Smooth muscle cell (in vitro differentiated cells): ENCODE results near the gene MAD1L1. TPM values are rescaled to one million over a fixed set of nuclear protein-coding genes. Genes with fewer than 3 reads are reported as not detected.

Experiments used
- DNase-seq: peaks from one replicate; lab custom pipeline; 2025; ENCODE audit not compliant: unreplicated experiment; lab: John Stamatoyannopoulos, UW
- H2AFZ ChIP-seq: fragments of 200-600 bp; sonication (generic); 2 replicates; pipeline ENCODE4 v1.6.0; 2016; ENCODE audit warnings: antibody characterized with exemption, low read depth, mild to moderate bottlenecking
- H3F3A ChIP-seq: fragments of 200-600 bp; sonication (generic); 2 replicates; pipeline ENCODE4 v1.6.0; 2017; ENCODE audit warnings: antibody characterized with exemption, low read depth
- H3K27ac ChIP-seq: fragments of 200-600 bp; sonication (generic); 2 replicates; pipeline ENCODE4 v1.5.1; 2016; ENCODE audit warnings: low read depth, mild to moderate bottlenecking
- H3K27me3 ChIP-seq: fragments of 200-600 bp; sonication (generic); 2 replicates; pipeline ENCODE4 v1.6.1; 2016; ENCODE audit warnings: low read depth, mild to moderate bottlenecking
- H3K36me3 ChIP-seq: fragments of 200-600 bp; sonication (generic); 2 replicates; pipeline ENCODE4 v1.5.1; 2016; ENCODE audit warnings: low read depth
- H3K4me1 ChIP-seq: fragments of 200-600 bp; sonication (generic); 2 replicates; pipeline ENCODE4 v1.5.1; 2016; ENCODE audit warnings: low read depth
- H3K4me2 ChIP-seq: fragments of 200-600 bp; sonication (generic); 2 replicates; pipeline ENCODE4 v1.6.0; 2016; ENCODE audit warnings: mild to moderate bottlenecking
- H3K4me3 ChIP-seq: fragments of 200-600 bp; sonication (generic); 2 replicates; pipeline ENCODE4 v1.5.1; 2016; ENCODE audit warnings: mild to moderate bottlenecking
- H3K79me2 ChIP-seq: fragments of 200-600 bp; sonication (generic); 2 replicates; pipeline ENCODE4 v1.6.0; 2016; ENCODE audit warnings: low read depth, mild to moderate bottlenecking
- H3K9ac ChIP-seq: fragments of 200-600 bp; sonication (generic); 2 replicates; pipeline ENCODE4 v1.6.0; 2016; ENCODE audit warnings: low read depth
- H3K9me3 ChIP-seq: fragments of 200-600 bp; sonication (generic); replicated peaks from 2 replicates; pipeline ENCODE4 v1.5.1; 2016; ENCODE audit warnings: low read depth
- H4K20me1 ChIP-seq: fragments of 200-600 bp; sonication (generic); 2 replicates; pipeline ENCODE4 v1.6.0; 2016; ENCODE audit warnings: low read depth
- WGBS: methylation state at CpG from one replicate; pipeline ENCODE4 v1.1.7; 2016; ENCODE audit warnings: low lambda C conversion rate; 5-methylcytosine and 5-hydroxymethylcytosine counted together
- polyA plus RNA-seq: library from polyadenylated mRNA; unstranded; fragments of >200 nt; fragmentation: Nextera tagmentation; extraction: Ambion mirVana; gene quantifications from 2 replicates; pipeline ENCODE4 v1.2.1, GENCODE V29; 2016
- total RNA-seq: library from RNA; depleted of rRNA; stranded (reverse); fragments of >200 nt; gene quantifications from 2 replicates; pipeline ENCODE4 v1.2.3, GENCODE V29; 2014
- TF ChIP-seq, protein P1 (sequence below): fragments of 200-600 bp; sonication (generic); IDR thresholded peaks from 2 replicates; pipeline ENCODE4 v1.5.1; 2017; ENCODE audit warnings: borderline replicate concordance, mild to moderate bottlenecking, antibody characterized with exemption; ENCODE audit not compliant: insufficient read depth, poor library complexity, severe bottlenecking

MAD1L1 gene
- total and polyA plus RNA-seq, 2 experiments from 2014 or later: 33.4 to 60.7 TPM

DNA sequence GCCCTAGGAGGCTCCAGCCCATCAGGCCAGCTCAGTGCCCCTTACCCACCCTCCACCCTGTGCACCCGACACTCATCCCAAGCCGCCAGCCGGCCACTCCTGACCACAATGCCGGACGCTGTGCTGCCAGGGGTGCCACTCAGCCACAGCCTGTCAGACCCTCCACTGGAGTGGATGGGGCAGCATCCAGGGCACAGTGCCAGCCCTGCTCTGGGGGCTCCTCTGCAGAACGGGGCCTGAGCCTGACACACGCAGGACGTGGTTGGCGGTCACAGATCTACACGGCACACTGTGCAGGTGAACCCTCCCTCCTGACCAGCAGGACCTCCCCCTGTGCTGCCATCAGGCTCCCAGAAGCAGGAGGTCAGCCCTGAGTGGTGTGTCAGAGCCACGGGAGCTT, 114.7 kb downstream of the MAD1L1 start:
- Histone ChIP-seq H3K36me3 (no peaks in the 10 kb centered on the region), H3K9ac (no peak overlapping the region), H4K20me1 (peaks cover 19% of the 10 kb centered on the region), H3K27ac (no peak overlapping the region), H3K27me3 (no peaks in the 10 kb centered on the region), H3K9me3 (no peaks in the 10 kb centered on the region), H3K79me2 (no peaks in the 10 kb centered on the region), H3K4me1 (no peaks in the 10 kb centered on the region), H3K4me3 (no peak overlapping the region), H3K4me2 (no peak overlapping the region), H3F3A (no peaks in the 10 kb centered on the region), H2AFZ (no peak overlapping the region)
- no peak for DNase-seq
- TF ChIP-seq, protein P1, sequence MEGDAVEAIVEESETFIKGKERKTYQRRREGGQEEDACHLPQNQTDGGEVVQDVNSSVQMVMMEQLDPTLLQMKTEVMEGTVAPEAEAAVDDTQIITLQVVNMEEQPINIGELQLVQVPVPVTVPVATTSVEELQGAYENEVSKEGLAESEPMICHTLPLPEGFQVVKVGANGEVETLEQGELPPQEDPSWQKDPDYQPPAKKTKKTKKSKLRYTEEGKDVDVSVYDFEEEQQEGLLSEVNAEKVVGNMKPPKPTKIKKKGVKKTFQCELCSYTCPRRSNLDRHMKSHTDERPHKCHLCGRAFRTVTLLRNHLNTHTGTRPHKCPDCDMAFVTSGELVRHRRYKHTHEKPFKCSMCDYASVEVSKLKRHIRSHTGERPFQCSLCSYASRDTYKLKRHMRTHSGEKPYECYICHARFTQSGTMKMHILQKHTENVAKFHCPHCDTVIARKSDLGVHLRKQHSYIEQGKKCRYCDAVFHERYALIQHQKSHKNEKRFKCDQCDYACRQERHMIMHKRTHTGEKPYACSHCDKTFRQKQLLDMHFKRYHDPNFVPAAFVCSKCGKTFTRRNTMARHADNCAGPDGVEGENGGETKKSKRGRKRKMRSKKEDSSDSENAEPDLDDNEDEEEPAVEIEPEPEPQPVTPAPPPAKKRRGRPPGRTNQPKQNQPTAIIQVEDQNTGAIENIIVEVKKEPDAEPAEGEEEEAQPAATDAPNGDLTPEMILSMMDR: no peak
- WGBS: 97% methylated on average over 9 of the region's 11 CpGs

DNA sequence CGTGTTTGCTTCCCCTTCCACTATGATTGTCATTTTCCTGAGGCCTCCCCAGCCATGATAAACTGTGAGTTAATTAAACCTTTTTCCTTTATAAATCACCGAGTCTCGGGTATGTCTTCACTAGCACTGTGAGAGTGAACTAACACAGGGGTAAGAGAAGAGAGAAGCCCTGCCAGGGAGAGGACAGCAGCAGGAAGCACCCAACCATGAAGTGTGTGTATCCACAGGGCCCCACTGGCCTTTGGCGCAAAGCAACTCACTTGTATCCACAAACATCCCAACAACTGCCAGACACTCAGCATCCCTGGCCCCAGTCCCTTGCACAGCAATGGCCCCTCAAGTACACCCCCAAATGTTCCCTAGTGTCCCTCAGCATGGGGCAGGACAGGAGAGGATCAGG, 115.1 kb downstream of the MAD1L1 start:
- H4K20me1 ChIP-seq: peaks cover 19% of the 10 kb centered on the region
- H2AFZ ChIP-seq: no peak overlapping the region
- no peaks in the 10 kb centered on the region for H3F3A ChIP-seq
- no peaks in the 10 kb centered on the region for H3K9me3 ChIP-seq
- TF ChIP-seq, protein P1: no peak
- no peak overlapping the region for H3K27ac ChIP-seq
- DNase-seq: no peak
- H3K79me2 ChIP-seq: no peaks in the 10 kb centered on the region
- no peak overlapping the region for H3K4me3 ChIP-seq
- H3K4me1 ChIP-seq: no peaks in the 10 kb centered on the region
- H3K4me2 ChIP-seq: no peak overlapping the region
- no peaks in the 10 kb centered on the region for H3K27me3 ChIP-seq
- 95% methylated on average over 4 of the region's 4 CpGs for WGBS
- no peaks in the 10 kb centered on the region for H3K36me3 ChIP-seq
- no peak overlapping the region for H3K9ac ChIP-seq

DNA sequence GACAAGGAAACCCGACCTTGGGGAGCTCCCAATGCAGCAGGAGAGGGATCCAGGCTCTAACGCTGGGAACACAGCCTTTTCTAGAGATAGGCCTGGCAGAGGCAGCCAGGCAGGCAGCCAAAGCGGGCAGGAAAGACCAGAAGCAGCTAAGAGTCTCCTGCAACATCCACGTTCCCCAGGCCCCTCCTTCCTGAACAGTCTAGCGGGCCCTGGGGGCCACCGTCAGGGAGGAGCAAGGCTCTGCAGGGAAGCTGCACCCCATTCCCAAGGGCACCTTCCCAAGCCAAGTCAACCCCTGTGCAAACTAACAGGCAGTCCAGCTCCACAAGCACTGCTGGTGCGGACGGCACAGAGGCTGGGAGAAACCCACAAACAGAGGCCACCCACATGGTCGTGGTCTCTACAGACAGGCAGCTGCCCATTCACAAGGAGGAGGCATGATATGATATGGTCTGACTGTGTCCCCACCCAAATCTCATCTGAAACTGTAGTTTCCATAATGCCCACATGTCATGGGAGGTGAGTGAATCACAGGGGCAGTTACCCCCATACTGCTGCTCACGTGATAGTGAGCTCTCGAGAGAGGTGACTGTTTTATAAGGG, 115.7 kb downstream of the MAD1L1 start:
- TF ChIP-seq, protein P1: no peak
- Histone ChIP-seq H3K9me3 (no peaks in the 10 kb centered on the region), H3K4me1 (no peaks in the 10 kb centered on the region), H3K9ac (no peak overlapping the region), H2AFZ (no peak overlapping the region), H3K36me3 (no peaks in the 10 kb centered on the region), H3K4me3 (no peak overlapping the region), H3K27me3 (no peaks in the 10 kb centered on the region), H3F3A (no peaks in the 10 kb centered on the region), H3K4me2 (no peak overlapping the region), H3K27ac (no peak overlapping the region), H4K20me1 (peaks cover 19% of the 10 kb centered on the region), H3K79me2 (no peaks in the 10 kb centered on the region)
- WGBS: 63% methylated on average over 11 of the region's 11 CpGs
- no peak for DNase-seq

DNA sequence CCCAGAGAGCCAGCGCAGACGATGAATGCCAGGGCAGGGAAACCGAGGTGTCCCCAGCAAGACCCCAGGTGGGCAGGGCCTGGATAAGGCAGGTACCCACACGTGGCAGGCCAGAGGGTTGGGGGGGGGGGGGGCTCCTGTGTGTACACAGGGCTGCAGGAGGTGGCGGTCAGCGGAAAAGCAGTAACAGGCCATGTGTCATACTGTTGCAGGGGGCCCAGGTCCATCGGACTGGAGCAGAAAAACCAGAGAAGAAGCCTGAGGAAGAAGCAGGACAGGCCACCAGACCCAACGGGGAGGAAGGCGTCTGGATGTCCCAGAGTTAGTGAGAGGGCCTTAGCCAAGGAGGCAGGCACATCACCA, 116.3 kb downstream of the MAD1L1 start:
- no peak for DNase-seq
- Histone ChIP-seq H3K9ac (no peak overlapping the region), H2AFZ (no peak overlapping the region), H3K4me1 (peaks cover 4% of the 10 kb centered on the region), H3K4me2 (no peak overlapping the region), H3K9me3 (no peaks in the 10 kb centered on the region), H4K20me1 (peaks cover 19% of the 10 kb centered on the region), H3F3A (no peaks in the 10 kb centered on the region), H3K36me3 (no peaks in the 10 kb centered on the region), H3K79me2 (no peaks in the 10 kb centered on the region), H3K4me3 (no peak overlapping the region), H3K27me3 (no peaks in the 10 kb centered on the region), H3K27ac (no peak overlapping the region)
- TF ChIP-seq, protein P1: no peak
- WGBS: 83% methylated on average over 9 of the region's 9 CpGs
